ENCODE results near the gene ACSF3. TPM values are rescaled to one million over a fixed set of nuclear protein-coding genes. Genes with fewer than 3 reads are reported as not detected.

The ACSF3 gene
- total RNA-seq, 1 experiment from 2014 or later, result 74.5 TPM

DNA sequence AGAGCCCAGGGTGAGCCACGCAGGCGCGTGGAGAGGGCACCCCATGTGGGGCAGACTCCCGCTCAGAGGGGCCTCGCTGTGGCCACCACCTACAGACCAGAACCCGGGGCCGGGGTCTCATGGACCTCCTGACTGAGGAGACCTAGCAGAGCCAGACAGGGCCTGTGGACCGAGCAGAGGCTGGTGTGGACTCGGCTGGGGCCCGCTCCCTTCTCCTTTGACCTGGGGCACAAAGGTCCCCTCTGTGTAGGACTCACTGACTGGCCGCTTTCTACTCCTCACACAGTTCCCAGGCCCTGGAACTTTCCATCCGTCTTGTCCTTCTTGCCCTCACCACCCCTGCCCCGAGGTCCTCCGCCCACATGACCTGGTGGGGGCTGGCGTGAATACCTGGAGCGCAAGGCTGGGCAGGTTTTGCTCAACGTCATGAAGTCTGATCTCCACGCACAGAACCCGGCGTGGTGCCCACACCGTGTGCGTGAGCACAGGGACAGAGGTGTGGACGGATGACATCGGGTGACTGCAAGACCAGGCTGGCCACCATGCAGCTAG, 44.7 kb upstream of the ACSF3 start:
- intact Hi-C loops (cut with micrococcal nuclease), result no loop called here
- Histone ChIP-seq H2AFZ (ENCODE audit: low read depth, low read length, poor library complexity, severe bottlenecking) (no peak overlapping the region), H4K20me1 (ENCODE audit: insufficient read depth) (no peaks in the 10 kb centered on the region), H3K9ac (ENCODE audit: low read length) (no peak overlapping the region), H3K4me2 (ENCODE audit: low read length) (no peak overlapping the region), H3K9me2 (ENCODE audit: insufficient read depth) (no peaks in the 10 kb centered on the region; the same call in 1 of the 2 replicates), H3K36me3 (ENCODE audit: control insufficient read depth in 1 of 2, insufficient read depth in 2 of 2, low read length in 2 of 2) (no peaks in the 10 kb centered on the region), H3K79me2 (ENCODE audit: insufficient read depth, low read length) (no peaks in the 10 kb centered on the region; the same call in 1 of the 2 replicates), H3K4me1 (ENCODE audit: control insufficient read depth in 1 of 2, insufficient read depth in 2 of 2, low read length in 2 of 2) (peaks cover 13 to 23% of the 10 kb centered on the region in 2 experiments), H3K27ac (ENCODE audit: low read depth, low read length) (no peak overlapping the region), H3K4me3 (replicated peaks in 1 of 2; ENCODE audit: low read depth in 1 of 2, low read length in 2 of 2) (no peak overlapping the region), H3K9me3 (ENCODE audit: control insufficient read depth in 1 of 2, insufficient read depth in 1 of 2, low read depth in 1 of 2, low read length in 2 of 2) (no peaks in the 10 kb centered on the region), H3K27me3 (ENCODE audit: insufficient read depth, low read length) (peaks cover 12% of the 10 kb centered on the region; the same call in 1 of the 2 replicates)
- TF ChIP-seq CEBPB (IDR thresholded peaks at IDR 0.05; ENCODE audit: low read depth), result no peak
- TF ChIP-seq FOSL1 (IDR thresholded peaks at IDR 0.05; ENCODE audit: low read depth), result no peak
- TF ChIP-seq, protein P1, sequence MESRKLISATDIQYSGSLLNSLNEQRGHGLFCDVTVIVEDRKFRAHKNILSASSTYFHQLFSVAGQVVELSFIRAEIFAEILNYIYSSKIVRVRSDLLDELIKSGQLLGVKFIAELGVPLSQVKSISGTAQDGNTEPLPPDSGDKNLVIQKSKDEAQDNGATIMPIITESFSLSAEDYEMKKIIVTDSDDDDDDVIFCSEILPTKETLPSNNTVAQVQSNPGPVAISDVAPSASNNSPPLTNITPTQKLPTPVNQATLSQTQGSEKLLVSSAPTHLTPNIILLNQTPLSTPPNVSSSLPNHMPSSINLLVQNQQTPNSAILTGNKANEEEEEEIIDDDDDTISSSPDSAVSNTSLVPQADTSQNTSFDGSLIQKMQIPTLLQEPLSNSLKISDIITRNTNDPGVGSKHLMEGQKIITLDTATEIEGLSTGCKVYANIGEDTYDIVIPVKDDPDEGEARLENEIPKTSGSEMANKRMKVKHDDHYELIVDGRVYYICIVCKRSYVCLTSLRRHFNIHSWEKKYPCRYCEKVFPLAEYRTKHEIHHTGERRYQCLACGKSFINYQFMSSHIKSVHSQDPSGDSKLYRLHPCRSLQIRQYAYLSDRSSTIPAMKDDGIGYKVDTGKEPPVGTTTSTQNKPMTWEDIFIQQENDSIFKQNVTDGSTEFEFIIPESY (IDR thresholded peaks at IDR 0.05; ENCODE audit: extremely low read depth, insufficient replicate concordance, low read length), result no peak
- TF ChIP-seq TCF7L2 (IDR thresholded peaks at IDR 0.05; ENCODE audit: borderline replicate concordance, extremely low read depth, insufficient read depth, insufficient read length), result no peak
- no peak for TF ChIP-seq ZFX (IDR thresholded peaks at IDR 0.05)
- no peak for TF ChIP-seq POLR2AphosphoS5 (IDR thresholded peaks at IDR 0.05; ENCODE audit: low read depth, low read length)
- ChIA-PET POLR2A (no interaction called here), CTCF (no interaction called here), RAD21 (ENCODE audit: low non-redundant PET in 1 of 2, low total read pairs in 2 of 2, uncharacterized antibody in 2 of 2, unreplicated experiment in 2 of 2) (no interaction called here)
- DNase-seq (ENCODE audit: low read depth, low spot score) (no peak), ATAC-seq (no peak)
- no TSS peak for BruUV-seq (replicated peaks)
